ENCODE measurements around the gene SPATA31D1.

The SPATA31D1 gene

DNA sequence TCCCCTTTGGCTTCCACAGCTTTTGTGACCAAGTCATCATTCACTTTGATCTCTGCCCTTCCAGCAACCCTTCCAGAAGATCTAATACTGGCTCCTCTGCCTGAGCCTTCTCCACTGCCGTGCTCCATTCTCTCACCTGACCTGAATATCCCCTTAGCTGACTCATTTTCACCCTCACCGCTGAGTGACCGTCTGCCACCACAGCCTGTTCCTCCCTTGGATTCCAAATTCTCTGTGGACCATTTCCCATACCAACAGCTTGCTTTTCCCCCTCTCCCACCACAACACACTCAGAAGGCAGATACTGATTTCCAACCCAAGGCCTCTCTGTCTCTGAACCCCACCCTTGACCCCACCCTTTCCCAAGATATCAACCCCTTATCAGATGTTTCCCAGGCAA is 20.5 kb upstream of the SPATA31D1 start:
- Histone ChIP-seq H3K4me3 (ENCODE audit: severe bottlenecking) (no peak overlapping the region), H3K27ac (ENCODE audit: poor library complexity, severe bottlenecking) (no peak overlapping the region), H3K4me1 (ENCODE audit: insufficient read depth, poor library complexity, severe bottlenecking) (no peaks in the 10 kb centered on the region), H3K36me3 (ENCODE audit: low read depth) (no peaks in the 10 kb centered on the region), H3K9me3 (ENCODE audit: severe bottlenecking) (no peaks in the 10 kb centered on the region), H3K27me3 (ENCODE audit: insufficient read depth, poor library complexity, severe bottlenecking) (no peaks in the 10 kb centered on the region)
- DNase-seq (ENCODE audit: low spot score) (no peak), ATAC-seq (ENCODE audit: low read depth) (no peak)
- no peak for TF ChIP-seq CTCF (IDR thresholded peaks at IDR 0.05; ENCODE audit: poor library complexity, severe bottlenecking)

DNA sequence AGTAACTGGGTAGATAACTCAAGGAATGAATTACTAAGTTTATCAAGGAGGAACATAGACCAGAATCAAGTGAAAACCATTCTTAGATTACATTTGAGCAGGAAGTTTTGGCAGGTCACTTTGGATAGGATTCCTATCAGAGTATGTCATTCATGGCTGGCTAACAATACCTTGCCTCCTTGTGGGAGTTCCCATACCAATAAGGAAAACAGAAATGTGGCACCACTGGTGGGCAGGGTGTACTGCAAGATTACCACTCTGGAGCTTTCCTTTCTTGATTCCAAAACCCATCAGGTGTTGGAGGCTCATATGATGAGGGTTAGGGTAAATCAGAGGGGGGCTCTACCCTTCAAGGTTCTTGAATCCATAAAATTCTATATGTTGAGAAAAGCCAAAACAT is 18.6 kb upstream of the SPATA31D1 start:
- H3K27me3 ChIP-seq (ENCODE audit: insufficient read depth, poor library complexity, severe bottlenecking) = no peaks in the 10 kb centered on the region
- no peaks in the 10 kb centered on the region for H3K4me1 ChIP-seq (ENCODE audit: insufficient read depth, poor library complexity, severe bottlenecking)
- TF ChIP-seq CTCF (IDR thresholded peaks at IDR 0.05; ENCODE audit: poor library complexity, severe bottlenecking) = no peak
- no peaks in the 10 kb centered on the region for H3K36me3 ChIP-seq (ENCODE audit: low read depth)
- H3K4me3 ChIP-seq (ENCODE audit: severe bottlenecking) = no peak overlapping the region
- no peak overlapping the region for H3K27ac ChIP-seq (ENCODE audit: poor library complexity, severe bottlenecking)
- ATAC-seq (ENCODE audit: low read depth) (0 out of 3 replicates have a peak, but pooled peaks have one; percentile 31), DNase-seq (ENCODE audit: low spot score) (no peak)
- no peaks in the 10 kb centered on the region for H3K9me3 ChIP-seq (ENCODE audit: severe bottlenecking)

DNA sequence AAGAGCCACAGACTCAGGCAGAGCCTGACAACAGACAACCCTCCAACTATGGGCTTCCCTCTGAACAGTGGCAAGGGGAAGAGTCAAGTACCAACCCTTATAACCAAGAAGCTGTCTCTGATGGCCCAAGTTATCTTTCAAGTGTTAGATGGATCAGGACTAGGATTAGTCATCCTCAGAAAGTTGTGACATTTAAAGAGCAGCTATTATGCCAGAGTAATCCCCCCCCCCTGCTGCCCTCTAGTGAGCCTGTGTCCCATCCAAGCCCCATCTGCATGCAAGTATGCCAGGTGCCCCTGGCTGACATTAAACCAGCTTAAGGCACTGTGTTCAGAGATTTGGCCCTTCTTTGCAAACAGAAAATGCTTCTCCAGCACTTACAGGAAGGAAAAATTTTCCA is 16.8 kb upstream of the SPATA31D1 start:
- Histone ChIP-seq H3K9me3 (ENCODE audit: severe bottlenecking) (no peaks in the 10 kb centered on the region), H3K27ac (ENCODE audit: poor library complexity, severe bottlenecking) (no peak overlapping the region), H3K4me1 (ENCODE audit: insufficient read depth, poor library complexity, severe bottlenecking) (no peaks in the 10 kb centered on the region), H3K4me3 (ENCODE audit: severe bottlenecking) (no peak overlapping the region), H3K27me3 (ENCODE audit: insufficient read depth, poor library complexity, severe bottlenecking) (no peaks in the 10 kb centered on the region), H3K36me3 (ENCODE audit: low read depth) (no peaks in the 10 kb centered on the region)
- no peak for TF ChIP-seq CTCF (IDR thresholded peaks at IDR 0.05; ENCODE audit: poor library complexity, severe bottlenecking)
- DNase-seq (ENCODE audit: low spot score) (no peak), ATAC-seq (ENCODE audit: low read depth) (no peak)

DNA sequence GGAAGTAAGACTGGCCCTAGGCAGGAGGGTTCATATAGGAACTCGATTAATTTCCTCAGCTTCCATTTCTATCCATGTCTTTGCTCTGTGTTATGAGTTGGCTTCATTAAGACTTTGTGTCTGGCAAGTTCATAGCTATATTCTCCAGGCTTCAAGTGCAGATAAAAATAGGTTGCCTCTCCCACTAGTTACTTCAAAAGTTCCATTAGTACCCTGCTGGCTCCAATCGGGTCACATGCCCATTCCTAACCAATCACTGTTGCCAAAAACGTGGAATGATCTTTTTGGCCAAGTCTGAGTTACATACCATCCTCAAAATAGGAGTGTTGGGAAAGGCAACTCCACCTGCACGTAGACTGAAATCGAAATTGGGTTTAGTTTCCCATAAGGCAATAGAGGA is 13.8 kb upstream of the SPATA31D1 start:
- H3K4me1 ChIP-seq (ENCODE audit: insufficient read depth, poor library complexity, severe bottlenecking) = no peaks in the 10 kb centered on the region
- TF ChIP-seq CTCF (IDR thresholded peaks at IDR 0.05; ENCODE audit: poor library complexity, severe bottlenecking) = no peak
- ATAC-seq (ENCODE audit: low read depth) = no peak
- DNase-seq (ENCODE audit: low spot score) = no peak
- no peaks in the 10 kb centered on the region for H3K36me3 ChIP-seq (ENCODE audit: low read depth)
- no peaks in the 10 kb centered on the region for H3K27me3 ChIP-seq (ENCODE audit: insufficient read depth, poor library complexity, severe bottlenecking)
- no peaks in the 10 kb centered on the region for H3K9me3 ChIP-seq (ENCODE audit: severe bottlenecking)
- H3K4me3 ChIP-seq (ENCODE audit: severe bottlenecking) = no peak overlapping the region
- H3K27ac ChIP-seq (ENCODE audit: poor library complexity, severe bottlenecking) = no peak overlapping the region

DNA sequence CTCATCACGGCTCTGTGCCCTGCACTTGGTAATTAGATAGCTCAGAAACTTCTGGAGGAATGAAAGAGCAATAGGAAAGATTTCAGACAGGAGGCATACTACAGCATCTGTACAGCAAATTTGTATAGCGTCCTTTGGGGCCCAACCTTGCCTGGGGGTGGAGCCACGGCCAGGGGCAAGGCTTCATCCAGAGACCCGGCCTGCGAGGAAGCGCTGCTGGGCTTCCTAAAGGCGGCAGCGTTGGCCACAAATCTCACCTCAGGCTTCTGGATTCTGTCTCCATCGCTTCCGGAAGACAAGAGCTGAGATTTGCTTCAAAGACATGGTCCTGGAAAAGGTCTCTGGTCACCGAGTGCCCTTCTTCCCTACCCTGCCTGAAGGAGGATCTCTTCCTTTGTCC is 12.2 kb upstream of the SPATA31D1 start:
- ATAC-seq (ENCODE audit: low read depth) (no peak), DNase-seq (ENCODE audit: low spot score) (no peak)
- no peaks in the 10 kb centered on the region for H3K27me3 ChIP-seq (ENCODE audit: insufficient read depth, poor library complexity, severe bottlenecking)
- TF ChIP-seq CTCF (IDR thresholded peaks at IDR 0.05; ENCODE audit: poor library complexity, severe bottlenecking) = no peak
- no peaks in the 10 kb centered on the region for H3K4me1 ChIP-seq (ENCODE audit: insufficient read depth, poor library complexity, severe bottlenecking)
- no peak overlapping the region for H3K4me3 ChIP-seq (ENCODE audit: severe bottlenecking)
- H3K36me3 ChIP-seq (ENCODE audit: low read depth) = no peaks in the 10 kb centered on the region
- H3K27ac ChIP-seq (ENCODE audit: poor library complexity, severe bottlenecking) = no peak overlapping the region
- no peaks in the 10 kb centered on the region for H3K9me3 ChIP-seq (ENCODE audit: severe bottlenecking)

All from RWPE2 (cell line).